NT2/D1 (cell line): Measurements from ENCODE around the gene NR1H3.

Experiments
- SUZ12 ChIP-seq: IDR thresholded peaks from 2 replicates; pipeline ENCODE4 v1.6.1; 2011; ENCODE audit not compliant: insufficient read length, insufficient read depth; ENCODE audit errors: extremely low read depth
- YY1 ChIP-seq: IDR thresholded peaks from 2 replicates; pipeline ENCODE4 v1.6.1; 2011; ENCODE audit not compliant: insufficient read length, insufficient read depth
- ZNF274 ChIP-seq: IDR thresholded peaks from 2 replicates; pipeline ENCODE4 v1.6.1; 2011; ENCODE audit warnings: mild to moderate bottlenecking, low read depth, low read length

DNA sequence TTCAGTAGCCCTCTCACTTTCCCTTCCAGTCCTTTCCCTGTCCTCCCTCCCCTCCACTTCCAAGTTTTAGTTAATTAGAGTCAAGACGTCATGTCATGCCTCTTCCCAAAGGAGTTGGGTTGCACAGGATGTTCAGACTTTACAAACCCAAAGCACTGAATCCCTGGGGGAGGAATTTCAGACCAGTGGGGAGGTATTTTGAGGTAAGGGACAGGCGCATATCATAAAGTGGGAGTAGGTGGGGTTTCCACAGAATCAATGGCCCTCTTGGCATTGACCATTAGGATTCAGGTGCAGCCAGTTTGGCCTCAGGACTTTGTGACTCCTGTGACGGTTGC is 8.4 kb upstream of the NR1H3 start:
- TF ChIP-seq SUZ12 (no peak), ZNF274 (no peak), YY1 (no peak)
